ENCODE data around the gene EML2.

DNA sequence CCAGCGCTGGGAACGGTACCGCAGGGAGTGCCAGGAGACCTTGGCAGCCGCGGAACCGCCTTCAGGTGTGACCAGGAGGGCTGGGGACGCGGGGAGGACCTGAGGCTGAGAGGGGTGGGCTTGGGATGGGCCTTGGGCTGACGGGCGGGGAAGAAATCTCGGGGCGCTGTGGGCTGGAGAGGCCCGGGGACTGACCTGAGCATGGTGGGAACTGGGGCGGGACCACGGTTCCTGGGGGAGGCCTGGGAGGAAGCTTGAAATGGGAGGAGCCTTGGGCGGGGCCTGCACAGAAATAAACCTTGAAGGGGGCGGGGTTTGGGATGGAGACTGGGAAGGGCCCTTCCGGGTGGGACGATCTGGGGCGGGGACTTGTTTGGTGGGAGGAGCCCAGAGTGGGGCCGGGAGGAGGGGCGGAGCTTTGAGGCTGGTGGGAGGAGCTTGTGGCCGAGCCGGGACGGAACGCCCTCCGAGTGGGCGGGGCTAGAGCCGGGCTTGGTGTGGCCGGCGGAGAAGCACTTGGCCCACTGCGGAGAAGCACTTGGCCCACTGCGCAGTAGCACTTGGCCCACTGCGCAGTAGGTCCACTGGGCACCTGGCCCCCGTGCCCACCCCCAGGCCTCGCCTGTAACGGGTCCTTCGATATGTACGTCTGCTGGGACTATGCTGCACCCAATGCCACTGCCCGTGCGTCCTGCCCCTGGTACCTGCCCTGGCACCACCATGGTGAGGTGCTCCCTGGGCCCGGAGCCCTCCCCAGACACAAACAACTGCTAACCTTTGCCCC lies 31.7 kb upstream of the EML2 start:
- TF ChIP-seq POLR2A (IDR thresholded peaks at IDR 0.05), result no peak
- TF ChIP-seq, protein P1, sequence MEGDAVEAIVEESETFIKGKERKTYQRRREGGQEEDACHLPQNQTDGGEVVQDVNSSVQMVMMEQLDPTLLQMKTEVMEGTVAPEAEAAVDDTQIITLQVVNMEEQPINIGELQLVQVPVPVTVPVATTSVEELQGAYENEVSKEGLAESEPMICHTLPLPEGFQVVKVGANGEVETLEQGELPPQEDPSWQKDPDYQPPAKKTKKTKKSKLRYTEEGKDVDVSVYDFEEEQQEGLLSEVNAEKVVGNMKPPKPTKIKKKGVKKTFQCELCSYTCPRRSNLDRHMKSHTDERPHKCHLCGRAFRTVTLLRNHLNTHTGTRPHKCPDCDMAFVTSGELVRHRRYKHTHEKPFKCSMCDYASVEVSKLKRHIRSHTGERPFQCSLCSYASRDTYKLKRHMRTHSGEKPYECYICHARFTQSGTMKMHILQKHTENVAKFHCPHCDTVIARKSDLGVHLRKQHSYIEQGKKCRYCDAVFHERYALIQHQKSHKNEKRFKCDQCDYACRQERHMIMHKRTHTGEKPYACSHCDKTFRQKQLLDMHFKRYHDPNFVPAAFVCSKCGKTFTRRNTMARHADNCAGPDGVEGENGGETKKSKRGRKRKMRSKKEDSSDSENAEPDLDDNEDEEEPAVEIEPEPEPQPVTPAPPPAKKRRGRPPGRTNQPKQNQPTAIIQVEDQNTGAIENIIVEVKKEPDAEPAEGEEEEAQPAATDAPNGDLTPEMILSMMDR (IDR thresholded peaks at IDR 0.05 in 4 of 5, conservative IDR thresholded peaks at IDR 0.05 in 1 of 5), result no peak
